DOHH2 (cell line): ENCODE data around the gene ATP2B2.

Experiments
- H3F3A ChIP-seq: fragments of 200-600 bp; sonication (generic), shearing (Covaris generic); 2 replicates; pipeline ENCODE4 v1.6.0; 2016; ENCODE audit warnings: antibody characterized with exemption, mild to moderate bottlenecking; ENCODE audit not compliant: control insufficient read depth, insufficient read depth
- H3K27ac ChIP-seq: fragments of 200-600 bp; sonication (generic); 2 replicates; pipeline ENCODE4 v1.5.1; 2014; ENCODE audit warnings: low read depth, mild to moderate bottlenecking, low read length, moderate library complexity
- H3K27me3 ChIP-seq: fragments of 200-600 bp; sonication (generic); 2 replicates; pipeline ENCODE4 v1.6.1; 2014; ENCODE audit warnings: mild to moderate bottlenecking, low read length, mixed read lengths; ENCODE audit not compliant: control insufficient read depth
- H3K36me3 ChIP-seq: fragments of 200-600 bp; sonication (generic); 2 replicates; pipeline ENCODE4 v1.6.1; 2014; ENCODE audit warnings: mild to moderate bottlenecking, low read length, moderate library complexity, mixed read lengths; ENCODE audit not compliant: control insufficient read depth
- H3K4me1 ChIP-seq: fragments of 200-600 bp; sonication (generic); 2 replicates; pipeline ENCODE4 v1.6.1; 2014; ENCODE audit warnings: mild to moderate bottlenecking, low read length, mixed read lengths; ENCODE audit not compliant: control insufficient read depth
- H3K4me2 ChIP-seq: fragments of 200-600 bp; sonication (generic); 2 replicates; pipeline ENCODE4 v1.6.0; 2014; ENCODE audit warnings: mild to moderate bottlenecking, low read length, moderate library complexity
- H3K4me3 ChIP-seq: fragments of 200-600 bp; sonication (generic); 2 replicates; pipeline ENCODE4 v1.5.1; 2014; ENCODE audit warnings: mild to moderate bottlenecking, low read length, mixed read lengths
- H3K79me2 ChIP-seq: fragments of 200-600 bp; sonication (generic); 2 replicates; pipeline ENCODE4 v1.6.1; 2014; ENCODE audit warnings: mild to moderate bottlenecking, low read length, mixed read lengths; ENCODE audit not compliant: control insufficient read depth
- H3K9me2 ChIP-seq: fragments of 200-600 bp; sonication (generic); replicated peaks from 2 replicates; pipeline ENCODE4 v1.6.1; 2014; ENCODE audit warnings: mild to moderate bottlenecking, low read length, mixed read lengths; ENCODE audit not compliant: control insufficient read depth
- H3K9me3 ChIP-seq: fragments of 200-600 bp; sonication (generic); 2 replicates; pipeline ENCODE4 v1.6.1; 2014; ENCODE audit warnings: antibody characterized with exemption, low read length, mixed read lengths; ENCODE audit not compliant: control insufficient read depth, insufficient read depth
- H4K20me1 ChIP-seq: fragments of 200-600 bp; sonication (generic); 2 replicates; pipeline ENCODE4 v1.6.0; 2014; ENCODE audit warnings: low read depth, mild to moderate bottlenecking, antibody characterized with exemption, low read length, moderate library complexity; ENCODE audit not compliant: control insufficient read depth, insufficient read depth
- EZH2phosphoT487 ChIP-seq: fragments of 200-600 bp; sonication (generic); IDR thresholded peaks from 2 replicates; pipeline ENCODE4 v1.6.1; 2017; ENCODE audit warnings: borderline replicate concordance, mild to moderate bottlenecking, antibody characterized with exemption, low read length, moderate library complexity, mixed read lengths
- TF ChIP-seq, protein P1 (sequence below): fragments of 200-600 bp; sonication (generic); IDR thresholded peaks from one replicate; pipeline ENCODE4 v1.5.1; 2014; ENCODE audit warnings: antibody characterized with exemption, mild to moderate bottlenecking, low read depth, low read length; ENCODE audit not compliant: poor library complexity, severe bottlenecking

Gene ATP2B2

DNA sequence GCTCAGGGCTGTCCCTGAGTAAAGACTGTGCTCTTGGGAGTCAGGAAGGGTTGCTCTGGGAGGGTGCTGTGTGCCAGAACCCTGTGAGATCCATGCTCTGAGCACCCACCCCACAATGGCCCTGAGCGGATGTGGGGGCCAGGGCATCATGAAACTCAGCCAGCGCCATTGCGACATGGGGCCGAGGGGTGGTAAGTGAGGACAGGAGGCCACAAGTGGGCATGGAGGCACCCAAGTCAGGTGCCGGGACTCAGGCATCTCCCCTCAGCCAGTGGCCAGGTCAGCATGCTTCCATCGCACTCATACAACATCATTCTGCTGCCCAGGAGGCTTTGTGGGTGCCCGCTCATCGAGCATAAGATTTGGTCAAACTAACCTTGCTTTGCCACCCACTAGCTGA, 19.6 kb downstream of the ATP2B2 start:
- no peaks in the 10 kb centered on the region for H3K9me2 ChIP-seq
- no peaks in the 10 kb centered on the region for H3F3A ChIP-seq
- no peaks in the 10 kb centered on the region for H3K4me1 ChIP-seq
- H3K36me3 ChIP-seq = no peaks in the 10 kb centered on the region
- H3K4me2 ChIP-seq = no peak overlapping the region
- no peaks in the 10 kb centered on the region for H3K79me2 ChIP-seq
- no peak overlapping the region for H3K27ac ChIP-seq
- TF ChIP-seq, protein P1, sequence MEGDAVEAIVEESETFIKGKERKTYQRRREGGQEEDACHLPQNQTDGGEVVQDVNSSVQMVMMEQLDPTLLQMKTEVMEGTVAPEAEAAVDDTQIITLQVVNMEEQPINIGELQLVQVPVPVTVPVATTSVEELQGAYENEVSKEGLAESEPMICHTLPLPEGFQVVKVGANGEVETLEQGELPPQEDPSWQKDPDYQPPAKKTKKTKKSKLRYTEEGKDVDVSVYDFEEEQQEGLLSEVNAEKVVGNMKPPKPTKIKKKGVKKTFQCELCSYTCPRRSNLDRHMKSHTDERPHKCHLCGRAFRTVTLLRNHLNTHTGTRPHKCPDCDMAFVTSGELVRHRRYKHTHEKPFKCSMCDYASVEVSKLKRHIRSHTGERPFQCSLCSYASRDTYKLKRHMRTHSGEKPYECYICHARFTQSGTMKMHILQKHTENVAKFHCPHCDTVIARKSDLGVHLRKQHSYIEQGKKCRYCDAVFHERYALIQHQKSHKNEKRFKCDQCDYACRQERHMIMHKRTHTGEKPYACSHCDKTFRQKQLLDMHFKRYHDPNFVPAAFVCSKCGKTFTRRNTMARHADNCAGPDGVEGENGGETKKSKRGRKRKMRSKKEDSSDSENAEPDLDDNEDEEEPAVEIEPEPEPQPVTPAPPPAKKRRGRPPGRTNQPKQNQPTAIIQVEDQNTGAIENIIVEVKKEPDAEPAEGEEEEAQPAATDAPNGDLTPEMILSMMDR = no peak
- no peak for TF ChIP-seq EZH2phosphoT487
- H3K4me3 ChIP-seq = no peak overlapping the region
- no peaks in the 10 kb centered on the region for H3K27me3 ChIP-seq
- no peaks in the 10 kb centered on the region for H4K20me1 ChIP-seq
- H3K9me3 ChIP-seq = no peaks in the 10 kb centered on the region

DNA sequence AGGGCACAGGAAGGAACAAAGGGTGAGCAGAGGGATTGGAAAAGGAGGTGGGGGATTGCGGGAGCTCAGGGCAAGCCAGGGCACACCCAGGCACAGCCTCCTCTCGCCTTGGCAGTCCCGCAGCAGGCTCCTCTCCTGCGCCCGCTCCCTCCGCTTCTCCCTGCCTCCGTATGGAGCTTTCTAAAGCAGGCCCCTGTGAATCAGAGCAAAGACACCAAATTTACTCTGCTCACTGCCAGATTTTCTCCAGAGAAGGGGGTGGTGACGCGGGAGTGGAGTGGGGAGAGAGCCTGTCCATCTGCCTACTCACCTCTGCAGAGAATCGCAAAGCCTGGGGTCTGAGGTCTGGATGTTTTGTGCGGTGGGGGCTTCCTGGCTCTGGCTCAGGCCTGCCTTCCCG, 20.0 kb downstream of the ATP2B2 start:
- Histone ChIP-seq H3K36me3 (no peaks in the 10 kb centered on the region), H3K9me3 (no peaks in the 10 kb centered on the region), H3K79me2 (no peaks in the 10 kb centered on the region), H3K9me2 (no peaks in the 10 kb centered on the region), H3F3A (no peaks in the 10 kb centered on the region), H3K4me2 (no peak overlapping the region), H4K20me1 (no peaks in the 10 kb centered on the region), H3K27ac (no peak overlapping the region), H3K4me1 (no peaks in the 10 kb centered on the region), H3K27me3 (no peaks in the 10 kb centered on the region), H3K4me3 (no peak overlapping the region)
- TF ChIP-seq EZH2phosphoT487 = no peak

DNA sequence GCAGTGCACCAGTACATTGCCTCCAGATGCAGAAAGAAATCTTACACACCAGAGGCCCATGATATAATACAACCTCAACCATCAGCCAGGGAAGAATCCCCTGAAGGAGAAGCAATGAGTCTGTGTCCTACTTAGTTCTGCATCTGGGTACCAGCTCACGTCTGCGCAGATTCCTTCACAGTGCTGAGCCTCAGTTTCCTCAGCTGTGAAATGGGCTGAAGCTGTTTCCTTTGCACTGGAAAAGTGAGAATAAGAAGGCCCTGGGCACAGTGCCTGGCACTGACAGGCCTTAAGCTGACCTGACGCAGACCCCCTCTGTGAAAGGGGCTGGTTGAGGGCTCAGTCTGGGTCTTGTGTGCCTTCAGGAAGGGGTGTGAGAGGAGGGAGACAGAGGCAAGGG, 20.7 kb downstream of the ATP2B2 start:
- H3K4me1 ChIP-seq = no peaks in the 10 kb centered on the region
- H3K27ac ChIP-seq = no peak overlapping the region
- no peaks in the 10 kb centered on the region for H3K36me3 ChIP-seq
- H3F3A ChIP-seq = no peaks in the 10 kb centered on the region
- no peak overlapping the region for H3K4me2 ChIP-seq
- H4K20me1 ChIP-seq = no peaks in the 10 kb centered on the region
- no peak overlapping the region for H3K4me3 ChIP-seq
- no peaks in the 10 kb centered on the region for H3K27me3 ChIP-seq
- TF ChIP-seq EZH2phosphoT487 = no peak
- TF ChIP-seq, protein P1 = no peak
- no peaks in the 10 kb centered on the region for H3K79me2 ChIP-seq
- H3K9me2 ChIP-seq = no peaks in the 10 kb centered on the region
- H3K9me3 ChIP-seq = no peaks in the 10 kb centered on the region

DNA sequence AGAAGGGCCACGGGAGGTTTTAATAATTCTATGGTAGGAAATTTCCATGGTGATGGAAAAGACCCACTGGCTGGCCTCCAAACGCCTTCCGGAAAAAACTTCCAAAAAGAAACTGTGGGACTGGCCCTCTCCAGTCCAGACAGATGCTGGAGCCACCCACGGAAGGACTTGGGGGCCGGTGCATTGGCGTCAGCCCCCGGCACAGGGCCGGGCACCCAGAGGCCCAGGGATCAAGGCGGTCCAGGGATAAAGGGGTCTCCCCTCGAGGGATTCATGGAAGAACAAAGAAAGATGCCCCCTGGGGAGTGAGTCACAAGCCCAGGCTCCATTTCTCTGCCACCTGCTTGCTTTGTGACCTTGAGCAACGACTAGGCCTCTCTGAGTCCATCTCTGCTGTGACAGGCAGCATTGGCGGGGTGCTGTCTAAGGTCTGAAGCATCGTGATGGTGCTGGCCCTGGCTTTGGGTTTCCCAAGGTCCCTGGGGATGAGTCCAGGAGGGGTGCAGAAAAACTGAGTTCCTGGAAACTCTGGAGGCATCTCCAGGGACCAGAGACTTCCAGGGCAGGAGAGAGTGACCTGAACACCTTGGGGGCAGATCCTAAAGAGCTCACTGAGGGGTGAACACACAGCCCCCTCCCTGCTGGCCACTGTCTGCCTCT, 21.6 kb downstream of the ATP2B2 start:
- Histone ChIP-seq H3K9me2 (no peaks in the 10 kb centered on the region), H4K20me1 (no peaks in the 10 kb centered on the region), H3K4me2 (no peak overlapping the region), H3K9me3 (no peaks in the 10 kb centered on the region), H3K79me2 (no peaks in the 10 kb centered on the region), H3F3A (no peaks in the 10 kb centered on the region), H3K4me3 (no peak overlapping the region), H3K27me3 (no peaks in the 10 kb centered on the region), H3K4me1 (no peaks in the 10 kb centered on the region), H3K27ac (no peak overlapping the region), H3K36me3 (no peaks in the 10 kb centered on the region)
- TF ChIP-seq, protein P1 = no peak
- no peak for TF ChIP-seq EZH2phosphoT487
